ENCODE data around the gene SRMS. TPM values are rescaled to one million over a fixed set of nuclear protein-coding genes. Genes with fewer than 3 reads are reported as not detected.

Gene SRMS
- total and polyA plus RNA-seq, 2 of the 13 experiments (the other 11 are each of a cell fraction or from before 2014, with no cell fraction given): not detected

GRCh38 chr20:63537525-63538203 is 9.9 kb downstream of the SRMS start (continued):
- TF ChIP-seq MAZ (IDR thresholded peaks at IDR 0.05; ENCODE audit: borderline replicate concordance, low read depth, low read length) (peak; percentile 99), MAZ (CRISPR knock-in tag; IDR thresholded peaks at IDR 0.05; ENCODE audit: low read depth) (peak; percentile 100), CREM (IDR thresholded peaks at IDR 0.05) (no peak), CREM (CRISPR knock-in tag; IDR thresholded peaks at IDR 0.05) (no peak), GRHL1 (CRISPR knock-in tag; conservative IDR thresholded peaks at IDR 0.05) (no peak), ZMYM4 (CRISPR knock-in tag; IDR thresholded peaks at IDR 0.05) (no peak), ZNF761 (CRISPR knock-in tag; conservative IDR thresholded peaks at IDR 0.05) (peak; percentile 77; the same call in 1 of the 2 replicates), DBP (CRISPR knock-in tag; IDR thresholded peaks at IDR 0.05; ENCODE audit: not compliant biosample characterization) (no peak), FOXK2 (IDR thresholded peaks at IDR 0.05) (no peak), ELK4 (CRISPR knock-in tag; IDR thresholded peaks at IDR 0.05; ENCODE audit: borderline replicate concordance) (no peak; the same call in 1 of the 2 replicates), ZC3H13 (CRISPR knock-in tag; IDR thresholded peaks at IDR 0.05) (no peak), HINFP (CRISPR knock-in tag; IDR thresholded peaks at IDR 0.05; ENCODE audit: low read depth) (peak; percentile 52; the same call in 1 of the 2 replicates), ZNF350 (CRISPR knock-in tag; IDR thresholded peaks at IDR 0.05; ENCODE audit: borderline replicate concordance, low read depth) (peak; percentile 96), ZNF138 (CRISPR knock-in tag; IDR thresholded peaks at IDR 0.05; ENCODE audit: low read depth) (peak; percentile 78; the same call in 1 of the 2 replicates), MTA3 (CRISPR knock-in tag; IDR thresholded peaks at IDR 0.05) (no peak), ZBTB43 (CRISPR knock-in tag; conservative IDR thresholded peaks at IDR 0.05) (peak; percentile 88), ZNF382 (CRISPR knock-in tag; IDR thresholded peaks at IDR 0.05; ENCODE audit: borderline replicate concordance) (no peak), GTF2F1 (IDR thresholded peaks at IDR 0.05; ENCODE audit: low read length) (no peak), NR2F6 (IDR thresholded peaks at IDR 0.05) (peak; percentile 60; the same call in 1 of the 2 replicates), NR2F6 (CRISPR knock-in tag; IDR thresholded peaks at IDR 0.05) (peak; percentile 75), KLF13 (CRISPR knock-in tag; IDR thresholded peaks at IDR 0.05) (no peak), CERS6 (CRISPR knock-in tag; IDR thresholded peaks at IDR 0.05) (0 out of 2 replicates have a peak, but pooled peaks have one; percentile 53), PAWR (CRISPR knock-in tag; IDR thresholded peaks at IDR 0.05; ENCODE audit: borderline replicate concordance) (no peak), NKX3-1 (CRISPR knock-in tag; IDR thresholded peaks at IDR 0.05) (0 out of 2 replicates have a peak, but pooled peaks have one; percentile 46)
